OCI-M2 (cell line): Measurements from ENCODE around the gene C22orf39.
A peak's percentile ranks its signal among the peaks of the same experiment; 100 is the strongest.
"Not testable (repeated sequence)": the region's sequence is repeated elsewhere in the genome, so short reads cannot be mapped to it uniquely, and the experiment has no call there.

Source experiments
- DNase-seq: peaks from one replicate; lab custom pipeline; 2025; ENCODE audit not compliant: unreplicated experiment; lab: John Stamatoyannopoulos, UW

The C22orf39 gene

GRCh38 chr22:19454156-19454555 lies 6.6 kb upstream of the C22orf39 start:
- no peak for DNase-seq

GRCh38 chr22:19453718-19454117 lies 6.2 kb upstream of the C22orf39 start:
- no peak for DNase-seq

GRCh38 chr22:19451570-19451969 lies 4.1 kb upstream of the C22orf39 start:
- DNase-seq = no peak

- DNase-seq = no peak
Observed at GRCh38 chr22:19450363-19451175, 3.1 kb upstream of the C22orf39 start.

GRCh38 chr22:19449422-19449767 lies 1.9 kb upstream of the C22orf39 start:
- no peak for DNase-seq

GRCh38 chr22:19448739-19449421 lies 1.4 kb upstream of the C22orf39 start:
- no peak for DNase-seq

DNA sequence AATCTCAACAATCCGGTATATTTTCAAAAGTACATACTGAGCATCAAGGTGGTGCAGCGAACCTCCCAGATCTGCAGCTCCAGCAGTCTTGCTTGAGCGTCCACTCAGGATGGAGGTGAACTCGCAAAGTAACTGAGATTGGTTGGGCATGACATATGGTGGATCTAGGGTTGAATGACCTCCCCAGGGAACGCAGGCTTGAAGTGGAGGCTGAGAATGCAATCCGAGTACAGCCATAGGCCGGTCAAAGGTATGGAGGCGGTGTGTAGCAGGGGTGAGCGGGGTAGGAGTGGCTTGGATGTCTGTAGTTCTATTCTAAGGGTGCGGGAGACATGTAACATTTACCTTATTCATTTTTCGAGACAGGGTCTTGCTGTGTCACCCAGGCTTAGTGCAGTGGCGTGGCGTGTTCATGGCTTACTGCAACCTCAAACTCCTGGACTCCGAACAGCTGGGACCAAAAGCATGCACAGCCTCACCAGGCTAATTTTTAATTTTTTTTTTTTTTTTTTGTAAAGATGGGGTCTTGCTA lies 631 bp upstream of the C22orf39 start:
- DNase-seq = no peak

DNA sequence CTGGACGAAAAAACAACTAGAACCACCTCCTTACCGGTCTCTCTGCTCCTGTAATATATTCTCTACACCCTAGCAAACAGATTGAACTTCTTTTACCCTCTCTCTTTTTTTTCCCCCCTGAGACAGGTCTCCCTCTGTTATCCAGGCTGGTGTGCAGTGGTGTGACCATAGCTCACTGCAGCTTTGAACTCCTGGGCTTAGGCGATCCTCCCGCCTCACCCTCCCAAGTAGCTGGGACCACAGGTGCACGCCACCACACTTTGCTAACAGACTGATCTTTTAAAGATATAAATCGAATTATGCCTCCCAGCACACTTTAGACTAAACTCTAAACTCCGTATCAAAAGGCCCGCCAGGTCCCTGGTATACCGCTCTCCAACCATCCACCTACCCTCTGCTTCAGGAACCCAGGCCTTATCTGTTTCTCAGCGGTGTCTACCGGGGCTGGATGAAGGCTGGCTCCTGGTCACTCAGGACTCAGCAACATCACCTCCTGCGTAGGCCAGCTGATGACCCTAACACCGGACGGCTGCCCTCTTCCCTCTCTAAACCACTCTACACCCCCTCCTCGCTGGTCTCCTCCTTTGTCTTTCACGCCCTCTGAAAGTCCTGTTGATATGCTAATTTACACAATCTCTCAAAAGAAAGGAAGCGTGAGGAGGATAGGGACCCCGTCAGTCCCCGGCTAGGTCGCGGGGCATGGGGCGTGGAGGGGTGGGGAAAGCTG lies 745 bp downstream of the C22orf39 start:
- no peak for DNase-seq

DNA sequence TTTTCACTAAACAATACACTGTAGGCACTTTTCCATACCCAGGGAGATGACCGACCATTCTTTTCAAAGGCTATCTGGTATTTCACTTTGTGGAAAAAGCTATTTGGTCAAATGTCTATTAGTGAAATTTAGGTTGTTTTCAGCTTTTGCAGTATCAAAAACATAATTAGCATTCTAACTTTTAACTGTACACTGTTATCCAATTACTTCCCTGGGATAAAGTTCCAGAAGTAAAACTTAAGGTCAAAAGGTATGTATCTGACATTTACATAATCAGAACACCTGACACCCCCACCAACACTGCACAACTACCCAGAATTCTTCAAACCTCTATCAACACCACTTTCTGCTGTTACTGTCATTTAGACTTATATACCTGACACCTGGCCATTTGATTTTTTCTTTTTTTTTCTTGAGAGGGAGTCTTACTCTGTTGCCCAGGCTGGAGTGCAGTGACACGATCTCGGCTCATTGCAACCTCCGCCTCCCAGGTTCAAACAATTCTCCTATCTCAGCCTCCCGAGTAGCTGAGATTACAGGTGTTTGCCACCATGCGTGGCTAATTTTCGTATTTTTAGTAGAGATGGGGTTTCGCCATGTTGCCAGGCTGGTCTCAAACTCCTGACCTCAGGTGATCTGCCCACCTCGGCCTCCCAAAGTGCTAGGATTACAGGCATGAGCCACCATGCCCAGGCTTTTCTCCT lies 2.1 kb downstream of the C22orf39 start:
- DNase-seq = not testable (repeated sequence)

- no peak for DNase-seq
Observed at GRCh38 chr22:19443544-19444211, 3.8 kb downstream of the C22orf39 start.

DNA sequence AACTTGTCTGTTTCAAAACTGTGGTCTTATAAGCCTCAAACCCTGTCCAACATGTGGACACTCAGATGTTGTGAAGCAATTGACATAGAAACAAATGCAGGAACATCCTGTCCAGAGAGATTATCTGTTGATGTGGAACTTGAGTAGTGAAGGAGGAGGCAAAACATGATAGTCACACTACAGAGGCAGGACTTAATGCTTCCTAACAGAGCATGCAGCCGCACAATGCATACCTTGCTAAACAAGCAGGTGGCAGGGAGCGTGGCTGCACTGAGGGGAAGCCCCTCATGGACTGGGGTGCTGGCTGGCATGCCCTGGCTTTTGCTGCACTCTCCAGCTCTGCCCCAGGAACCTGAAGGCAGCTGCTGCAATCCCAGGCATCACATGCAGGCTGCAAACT lies 5.3 kb downstream of the C22orf39 start:
- DNase-seq = no peak

DNA sequence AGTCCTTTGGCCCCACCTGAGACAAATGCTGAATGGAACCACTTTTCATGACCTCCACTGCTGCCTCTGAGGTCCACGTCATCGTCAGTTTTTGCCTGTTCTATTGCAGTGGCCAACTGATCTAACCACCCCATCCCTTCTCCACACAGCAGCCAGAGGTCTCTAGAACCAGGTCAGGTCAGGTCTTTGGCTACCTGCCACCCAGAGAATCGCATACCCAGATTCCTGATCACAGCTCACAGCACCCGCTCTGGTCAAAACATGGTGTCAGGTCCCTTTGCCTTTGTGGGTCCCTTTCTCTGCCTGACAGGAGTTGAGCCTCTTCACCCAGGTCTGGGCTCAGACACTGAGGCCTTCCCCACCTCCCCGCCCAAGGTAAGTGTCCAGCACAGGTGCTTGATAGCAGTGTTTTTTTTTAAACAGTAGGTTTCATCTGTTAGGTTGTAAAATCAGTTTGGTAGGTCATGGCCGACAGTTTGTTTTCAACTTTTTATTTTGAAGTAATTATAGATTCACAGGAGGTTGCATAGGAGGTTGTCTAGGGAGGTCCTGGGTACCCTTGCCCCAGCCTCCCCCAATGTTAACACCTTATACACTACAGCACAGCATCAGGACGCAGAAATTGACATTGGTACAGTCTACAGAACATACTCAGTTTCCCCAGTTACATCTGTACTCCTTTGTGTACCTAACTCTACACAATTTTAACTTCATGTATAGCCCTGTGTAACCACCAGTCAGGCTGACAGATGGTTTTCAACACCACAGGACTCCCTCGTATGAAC lies 6.9 kb downstream of the C22orf39 start:
- no peak for DNase-seq

DNA sequence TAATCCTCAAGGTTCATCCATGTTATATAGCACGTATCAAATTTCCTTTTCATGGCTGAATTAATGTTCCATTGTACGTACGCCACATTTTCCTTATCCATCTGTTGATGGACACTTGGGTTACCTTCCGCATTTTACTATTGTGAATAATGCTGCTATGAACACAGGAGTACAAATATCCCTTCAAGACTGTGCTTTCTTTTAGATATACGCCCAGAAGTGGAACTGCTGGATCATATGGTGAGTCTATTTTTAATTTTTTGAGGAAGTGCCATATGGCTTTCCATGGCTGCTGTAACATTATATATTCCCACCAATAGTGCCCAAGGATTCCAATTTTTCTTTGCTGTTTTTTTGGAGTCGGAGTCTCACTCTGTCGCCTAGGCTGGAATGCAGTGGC lies 9.2 kb downstream of the C22orf39 start:
- DNase-seq = no peak

GRCh38 chr22:19436444-19437161 lies 10.9 kb downstream of the C22orf39 start:
- not testable (repeated sequence) for DNase-seq

- no peak for DNase-seq
Observed at GRCh38 chr22:19434829-19435580, 12.5 kb downstream of the C22orf39 start.

DNA sequence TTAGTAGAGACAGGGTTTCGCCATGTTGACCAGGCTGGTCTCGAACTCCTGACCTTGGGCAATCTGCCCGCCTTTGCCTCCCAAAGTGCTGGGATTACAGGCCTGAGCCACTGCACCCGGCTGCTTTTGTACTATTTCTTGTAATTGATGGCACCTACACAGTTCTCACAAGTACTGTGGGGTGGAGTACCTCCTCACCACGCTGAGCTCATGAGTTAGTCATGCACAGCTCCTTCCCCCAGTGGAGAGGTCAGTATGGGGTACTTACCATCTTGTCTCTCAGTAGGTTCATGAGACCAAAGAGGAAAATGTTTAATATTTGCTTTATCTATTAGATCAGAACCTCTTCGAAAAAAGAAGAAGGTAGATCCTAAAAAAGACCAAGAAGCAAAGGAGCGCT lies 13.1 kb downstream of the C22orf39 start:
- DNase-seq = no peak

DNA sequence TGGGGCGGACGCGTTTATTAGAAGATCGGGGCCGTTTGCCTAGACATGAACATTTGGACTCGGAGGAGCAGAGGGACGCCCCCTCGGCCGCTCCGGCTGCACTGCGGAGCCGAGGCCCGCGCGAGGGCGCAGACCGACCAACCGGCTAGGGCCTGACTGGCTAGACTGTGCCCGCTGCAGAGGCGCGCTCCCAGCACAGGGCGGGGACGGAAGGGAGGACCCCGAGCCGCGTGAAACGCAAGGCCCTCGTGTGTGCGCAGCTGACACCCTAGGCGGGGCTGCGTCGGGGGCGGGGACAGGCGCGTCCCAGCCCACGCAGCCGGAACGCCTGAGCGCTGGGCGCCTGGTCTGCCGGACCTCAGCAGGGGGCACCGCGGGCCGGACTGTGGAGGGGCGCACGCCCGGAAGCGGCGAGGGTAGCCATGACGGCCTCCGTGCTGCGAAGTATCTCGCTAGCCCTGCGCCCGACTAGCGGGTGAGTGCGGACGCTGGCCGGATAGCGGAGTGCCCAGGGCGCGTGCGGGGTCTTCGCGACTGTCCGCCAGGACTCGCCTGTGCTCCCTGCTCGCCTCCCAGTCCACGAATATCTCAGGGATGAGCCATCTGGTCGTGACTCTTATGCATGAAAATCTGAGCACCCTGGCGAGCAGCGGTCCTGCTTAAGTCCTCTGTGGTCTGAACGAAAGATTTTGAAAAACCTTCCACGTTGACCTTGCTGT lies 15.2 kb downstream of the C22orf39 start, which contains the start of gene MRPL40:
TSS of gene MRPL40 (plus strand) at position 413 of the 719 bp plus-strand sequence. CDS start at position 423, 10 bp downstream.
- DNase-seq = peak; percentile 51
